GM23338 (cell line): Measurements from ENCODE around the gene KCNMA1. TPM values are rescaled to one million over a fixed set of nuclear protein-coding genes. Genes with fewer than 3 reads are reported as not detected.

ENCODE experiments used
- ATAC-seq: fragments of 200-7000 bp; cut with Tn5 transposase; 3 replicates; pipeline ENCODE4 v1.9.1; 2020
- DNase-seq: peaks from one replicate; pipeline ENCODE4 v3.0.0-alpha.2; 2015; ENCODE audit warnings: low spot score
- H2AFZ ChIP-seq: fragments of 200-600 bp; sonication (generic); 2 replicates; pipeline ENCODE4 v1.8.0; 2016; ENCODE audit warnings: antibody characterized with exemption, mild to moderate bottlenecking, moderate library complexity
- H3F3A ChIP-seq: fragments of 200-600 bp; sonication (generic); replicated peaks from 2 replicates; pipeline ENCODE4 v1.8.0; 2017; ENCODE audit warnings: antibody characterized with exemption, mixed run types, low read depth
- H3K27ac ChIP-seq: fragments of 200-600 bp; sonication (generic); 2 replicates; pipeline ENCODE4 v1.6.1; 2016; ENCODE audit warnings: low read depth
- H3K27me3 ChIP-seq: fragments of 200-600 bp; sonication (generic); 2 replicates; pipeline ENCODE4 v1.8.0; 2016; ENCODE audit warnings: mild to moderate bottlenecking, mixed run types, moderate library complexity; ENCODE audit not compliant: insufficient read depth
- H3K36me3 ChIP-seq: fragments of 200-600 bp; sonication (generic); 2 replicates; pipeline ENCODE4 v1.8.0; 2016; ENCODE audit warnings: mild to moderate bottlenecking; ENCODE audit not compliant: insufficient read depth
- H3K4me1 ChIP-seq: fragments of 200-600 bp; sonication (generic); 2 replicates; pipeline ENCODE4 v1.8.0; 2016; ENCODE audit warnings: mild to moderate bottlenecking, moderate library complexity; ENCODE audit not compliant: insufficient read depth
- H3K4me2 ChIP-seq: fragments of 200-600 bp; sonication (generic); 2 replicates; pipeline ENCODE4 v1.7.1; 2017; ENCODE audit warnings: mixed run types
- H3K4me3 ChIP-seq: fragments of 200-600 bp; sonication (generic); 2 replicates; pipeline ENCODE4 v1.6.1; 2016; ENCODE audit warnings: mixed run types
- H3K79me2 ChIP-seq: fragments of 200-600 bp; sonication (generic); replicated peaks from 2 replicates; pipeline ENCODE4 v1.8.0; 2017; ENCODE audit warnings: mild to moderate bottlenecking; ENCODE audit not compliant: insufficient read depth
- H3K9me2 ChIP-seq: fragments of 200-600 bp; sonication (generic); 2 replicates; pipeline ENCODE4 v1.8.0; 2017; ENCODE audit not compliant: insufficient read depth
- H4K20me1 ChIP-seq: fragments of 200-600 bp; sonication (generic); replicated peaks from 2 replicates; pipeline ENCODE4 v1.8.0; 2017; ENCODE audit warnings: mild to moderate bottlenecking; ENCODE audit not compliant: insufficient read depth
- H3K27ac Mint-ChIP-seq: 2 replicates; pipeline ENCODE4 v1.8.0; 2020; ENCODE audit warnings: inconsistent platforms, mild to moderate bottlenecking, moderate library complexity, mixed read lengths
- H3K27me3 Mint-ChIP-seq: 3 replicates; pipeline ENCODE4 v1.8.0; 2022; ENCODE audit warnings: low read depth, mild to moderate bottlenecking, moderate library complexity, mixed read lengths, inconsistent platforms; ENCODE audit not compliant: insufficient read depth, poor library complexity
- H3K36me3 Mint-ChIP-seq: 3 replicates; pipeline ENCODE4 v1.8.0; 2021; ENCODE audit warnings: low read depth, mild to moderate bottlenecking, inconsistent platforms, moderate library complexity, mixed read lengths
- H3K4me1 Mint-ChIP-seq: 3 replicates; pipeline ENCODE4 v1.8.0; 2020; ENCODE audit warnings: mild to moderate bottlenecking, inconsistent platforms, mixed read lengths
- H3K4me3 Mint-ChIP-seq: 3 replicates; pipeline ENCODE4 v1.8.0; 2021; ENCODE audit warnings: moderate library complexity, mild to moderate bottlenecking, inconsistent platforms, mixed read lengths
- H3K9me3 Mint-ChIP-seq: 3 replicates; pipeline ENCODE4 v1.8.0; 2020; ENCODE audit warnings: moderate library complexity, mild to moderate bottlenecking, inconsistent platforms, mixed read lengths
- CREB1 ChIP-seq: fragments of 250-450 bp; sonication (Bioruptor Pico); IDR thresholded peaks from 2 replicates; pipeline ENCODE4 v1.5.0; 2020; ENCODE audit warnings: low read depth, mild to moderate bottlenecking, moderate library complexity
- EZH2phosphoT487 ChIP-seq: fragments of 200-600 bp; sonication (generic); IDR thresholded peaks from one replicate; pipeline ENCODE4 v1.8.1; 2018; ENCODE audit warnings: antibody characterized with exemption; ENCODE audit not compliant: unreplicated experiment
- JUNB ChIP-seq: IDR thresholded peaks from one replicate; pipeline ENCODE4 v1.6.1; 2016; ENCODE audit warnings: antibody characterized with exemption; ENCODE audit not compliant: unreplicated experiment
- NANOG ChIP-seq: IDR thresholded peaks from 2 replicates; pipeline ENCODE4 v1.6.1; 2016; ENCODE audit warnings: antibody characterized with exemption, borderline replicate concordance
- POLR2AphosphoS5 ChIP-seq: IDR thresholded peaks from 2 replicates; pipeline ENCODE4 v1.6.1; 2016; ENCODE audit warnings: antibody characterized with exemption, low read depth
- REST ChIP-seq: IDR thresholded peaks from one replicate; pipeline ENCODE4 v1.6.1; 2018; ENCODE audit warnings: antibody characterized with exemption; ENCODE audit not compliant: unreplicated experiment
- STAT1 ChIP-seq: IDR thresholded peaks from one replicate; pipeline ENCODE4 v1.6.1; 2016; ENCODE audit warnings: antibody characterized with exemption; ENCODE audit not compliant: unreplicated experiment
- ZNF114 ChIP-seq: fragments of 250-450 bp; sonication (Bioruptor Pico); IDR thresholded peaks from 2 replicates; pipeline ENCODE4 v1.5.0; 2020; ENCODE audit warnings: mild to moderate bottlenecking, moderate library complexity
- ZNF331 ChIP-seq: fragments of 250-450 bp; sonication (Bioruptor Pico); IDR thresholded peaks from 2 replicates; pipeline ENCODE4 v1.5.0; 2020; ENCODE audit warnings: low read depth, mild to moderate bottlenecking, moderate library complexity
- polyA plus RNA-seq: library from polyadenylated mRNA; unstranded; fragments of >200 nt; fragmentation: Nextera tagmentation; extraction: Ambion mirVana; gene quantifications from 2 replicates; pipeline ENCODE4 v1.2.1, GENCODE V29; 2016
- total RNA-seq: library from RNA; depleted of rRNA; stranded (reverse); fragments of >200 nt; shearing (Covaris generic); gene quantifications from 2 replicates; pipeline ENCODE4 v1.2.3, GENCODE V29; 2014
- TF ChIP-seq, protein P1 (sequence below): fragments of 250-450 bp; sonication (Bioruptor Pico); IDR thresholded peaks from 2 replicates; pipeline ENCODE4 v1.5.0; 2020; ENCODE audit warnings: mild to moderate bottlenecking, moderate library complexity
- TF ChIP-seq, protein P2 (sequence below), 2 experiments: fragments of 200-600 bp in 1 of 2; sonication (generic) in 1 of 2; conservative IDR thresholded peaks; 2 replicates each; pipeline versions ENCODE4 v1.5.1 to v1.6.1; 2016 to 2017; ENCODE audit warnings: antibody characterized with exemption in 2 of 2, low read depth in 2 of 2, mild to moderate bottlenecking in 2 of 2, moderate library complexity in 1 of 2
- TF ChIP-seq, protein P3 (sequence below): IDR thresholded peaks from 2 replicates; pipeline ENCODE4 v1.6.1; 2016; ENCODE audit warnings: antibody characterized with exemption

The KCNMA1 gene
- total and polyA plus RNA-seq, 2 experiments from 2014 or later = 8.2 to 9.0 TPM

GRCh38 chr10:77531441-77532001, 106.1 kb downstream of the KCNMA1 start (continued):
- TF ChIP-seq, protein P1, sequence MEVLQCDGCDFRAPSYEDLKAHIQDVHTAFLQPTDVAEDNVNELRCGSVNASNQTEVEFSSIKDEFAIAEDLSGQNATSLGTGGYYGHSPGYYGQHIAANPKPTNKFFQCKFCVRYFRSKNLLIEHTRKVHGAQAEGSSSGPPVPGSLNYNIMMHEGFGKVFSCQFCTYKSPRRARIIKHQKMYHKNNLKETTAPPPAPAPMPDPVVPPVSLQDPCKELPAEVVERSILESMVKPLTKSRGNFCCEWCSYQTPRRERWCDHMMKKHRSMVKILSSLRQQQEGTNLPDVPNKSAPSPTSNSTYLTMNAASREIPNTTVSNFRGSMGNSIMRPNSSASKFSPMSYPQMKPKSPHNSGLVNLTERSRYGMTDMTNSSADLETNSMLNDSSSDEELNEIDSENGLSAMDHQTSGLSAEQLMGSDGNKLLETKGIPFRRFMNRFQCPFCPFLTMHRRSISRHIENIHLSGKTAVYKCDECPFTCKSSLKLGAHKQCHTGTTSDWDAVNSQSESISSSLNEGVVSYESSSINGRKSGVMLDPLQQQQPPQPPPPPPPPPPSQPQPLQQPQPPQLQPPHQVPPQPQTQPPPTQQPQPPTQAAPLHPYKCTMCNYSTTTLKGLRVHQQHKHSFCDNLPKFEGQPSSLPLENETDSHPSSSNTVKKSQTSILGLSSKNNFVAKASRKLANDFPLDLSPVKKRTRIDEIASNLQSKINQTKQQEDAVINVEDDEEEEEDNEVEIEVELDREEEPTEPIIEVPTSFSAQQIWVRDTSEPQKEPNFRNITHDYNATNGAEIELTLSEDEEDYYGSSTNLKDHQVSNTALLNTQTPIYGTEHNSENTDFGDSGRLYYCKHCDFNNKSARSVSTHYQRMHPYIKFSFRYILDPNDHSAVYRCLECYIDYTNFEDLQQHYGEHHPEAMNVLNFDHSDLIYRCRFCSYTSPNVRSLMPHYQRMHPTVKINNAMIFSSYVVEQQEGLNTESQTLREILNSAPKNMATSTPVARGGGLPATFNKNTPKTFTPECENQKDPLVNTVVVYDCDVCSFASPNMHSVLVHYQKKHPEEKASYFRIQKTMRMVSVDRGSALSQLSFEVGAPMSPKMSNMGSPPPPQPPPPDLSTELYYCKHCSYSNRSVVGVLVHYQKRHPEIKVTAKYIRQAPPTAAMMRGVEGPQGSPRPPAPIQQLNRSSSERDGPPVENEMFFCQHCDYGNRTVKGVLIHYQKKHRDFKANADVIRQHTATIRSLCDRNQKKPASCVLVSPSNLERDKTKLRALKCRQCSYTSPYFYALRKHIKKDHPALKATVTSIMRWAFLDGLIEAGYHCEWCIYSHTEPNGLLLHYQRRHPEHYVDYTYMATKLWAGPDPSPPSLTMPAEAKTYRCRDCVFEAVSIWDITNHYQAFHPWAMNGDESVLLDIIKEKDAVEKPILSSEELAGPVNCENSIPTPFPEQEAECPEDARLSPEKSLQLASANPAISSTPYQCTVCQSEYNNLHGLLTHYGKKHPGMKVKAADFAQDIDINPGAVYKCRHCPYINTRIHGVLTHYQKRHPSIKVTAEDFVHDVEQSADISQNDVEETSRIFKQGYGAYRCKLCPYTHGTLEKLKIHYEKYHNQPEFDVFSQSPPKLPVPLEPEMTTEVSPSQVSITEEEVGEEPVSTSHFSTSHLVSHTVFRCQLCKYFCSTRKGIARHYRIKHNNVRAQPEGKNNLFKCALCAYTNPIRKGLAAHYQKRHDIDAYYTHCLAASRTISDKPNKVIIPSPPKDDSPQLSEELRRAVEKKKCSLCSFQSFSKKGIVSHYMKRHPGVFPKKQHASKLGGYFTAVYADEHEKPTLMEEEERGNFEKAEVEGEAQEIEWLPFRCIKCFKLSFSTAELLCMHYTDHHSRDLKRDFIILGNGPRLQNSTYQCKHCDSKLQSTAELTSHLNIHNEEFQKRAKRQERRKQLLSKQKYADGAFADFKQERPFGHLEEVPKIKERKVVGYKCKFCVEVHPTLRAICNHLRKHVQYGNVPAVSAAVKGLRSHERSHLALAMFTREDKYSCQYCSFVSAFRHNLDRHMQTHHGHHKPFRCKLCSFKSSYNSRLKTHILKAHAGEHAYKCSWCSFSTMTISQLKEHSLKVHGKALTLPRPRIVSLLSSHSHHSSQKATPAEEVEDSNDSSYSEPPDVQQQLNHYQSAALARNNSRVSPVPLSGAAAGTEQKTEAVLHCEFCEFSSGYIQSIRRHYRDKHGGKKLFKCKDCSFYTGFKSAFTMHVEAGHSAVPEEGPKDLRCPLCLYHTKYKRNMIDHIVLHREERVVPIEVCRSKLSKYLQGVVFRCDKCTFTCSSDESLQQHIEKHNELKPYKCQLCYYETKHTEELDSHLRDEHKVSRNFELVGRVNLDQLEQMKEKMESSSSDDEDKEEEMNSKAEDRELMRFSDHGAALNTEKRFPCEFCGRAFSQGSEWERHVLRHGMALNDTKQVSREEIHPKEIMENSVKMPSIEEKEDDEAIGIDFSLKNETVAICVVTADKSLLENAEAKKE (CRISPR knock-in tag) = no peak

DNA sequence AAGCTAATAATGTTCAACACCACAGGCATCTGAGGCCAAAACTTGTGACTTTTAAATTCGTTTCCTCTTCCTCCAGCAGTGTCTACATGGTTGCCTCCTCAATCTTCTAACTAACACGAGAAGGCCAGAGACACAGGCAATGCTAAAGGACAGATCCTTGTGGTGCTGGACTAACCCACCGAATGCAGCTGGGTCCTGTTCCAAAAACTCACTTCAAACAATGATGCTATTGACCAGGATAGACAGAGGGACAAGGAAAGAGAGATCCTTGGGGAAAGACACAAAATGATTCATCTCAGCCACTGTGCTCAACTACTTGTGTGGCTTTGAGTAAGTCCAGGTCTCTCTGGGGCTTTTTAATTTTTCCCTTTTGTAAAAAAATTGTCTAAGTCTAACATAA, 107.6 kb downstream of the KCNMA1 start:
- peaks cover 47% of the 10 kb centered on the region for H3K4me1 Mint-ChIP-seq
- 0 out of 2 replicates have a peak overlapping the region, but pooled peaks have one; percentile 10 for H2AFZ ChIP-seq
- TF ChIP-seq, protein P2, sequence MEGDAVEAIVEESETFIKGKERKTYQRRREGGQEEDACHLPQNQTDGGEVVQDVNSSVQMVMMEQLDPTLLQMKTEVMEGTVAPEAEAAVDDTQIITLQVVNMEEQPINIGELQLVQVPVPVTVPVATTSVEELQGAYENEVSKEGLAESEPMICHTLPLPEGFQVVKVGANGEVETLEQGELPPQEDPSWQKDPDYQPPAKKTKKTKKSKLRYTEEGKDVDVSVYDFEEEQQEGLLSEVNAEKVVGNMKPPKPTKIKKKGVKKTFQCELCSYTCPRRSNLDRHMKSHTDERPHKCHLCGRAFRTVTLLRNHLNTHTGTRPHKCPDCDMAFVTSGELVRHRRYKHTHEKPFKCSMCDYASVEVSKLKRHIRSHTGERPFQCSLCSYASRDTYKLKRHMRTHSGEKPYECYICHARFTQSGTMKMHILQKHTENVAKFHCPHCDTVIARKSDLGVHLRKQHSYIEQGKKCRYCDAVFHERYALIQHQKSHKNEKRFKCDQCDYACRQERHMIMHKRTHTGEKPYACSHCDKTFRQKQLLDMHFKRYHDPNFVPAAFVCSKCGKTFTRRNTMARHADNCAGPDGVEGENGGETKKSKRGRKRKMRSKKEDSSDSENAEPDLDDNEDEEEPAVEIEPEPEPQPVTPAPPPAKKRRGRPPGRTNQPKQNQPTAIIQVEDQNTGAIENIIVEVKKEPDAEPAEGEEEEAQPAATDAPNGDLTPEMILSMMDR (conservative IDR thresholded peaks at IDR 0.05; ENCODE audit: low read depth in 2 of 2) = no peak
- TF ChIP-seq NANOG (no peak), STAT1 (no peak), CREB1 (CRISPR knock-in tag) (no peak), EZH2phosphoT487 (no peak), REST (no peak), ZNF114 (CRISPR knock-in tag) (no peak), JUNB (no peak), ZNF331 (no peak), POLR2AphosphoS5 (no peak)
- TF ChIP-seq, protein P3, sequence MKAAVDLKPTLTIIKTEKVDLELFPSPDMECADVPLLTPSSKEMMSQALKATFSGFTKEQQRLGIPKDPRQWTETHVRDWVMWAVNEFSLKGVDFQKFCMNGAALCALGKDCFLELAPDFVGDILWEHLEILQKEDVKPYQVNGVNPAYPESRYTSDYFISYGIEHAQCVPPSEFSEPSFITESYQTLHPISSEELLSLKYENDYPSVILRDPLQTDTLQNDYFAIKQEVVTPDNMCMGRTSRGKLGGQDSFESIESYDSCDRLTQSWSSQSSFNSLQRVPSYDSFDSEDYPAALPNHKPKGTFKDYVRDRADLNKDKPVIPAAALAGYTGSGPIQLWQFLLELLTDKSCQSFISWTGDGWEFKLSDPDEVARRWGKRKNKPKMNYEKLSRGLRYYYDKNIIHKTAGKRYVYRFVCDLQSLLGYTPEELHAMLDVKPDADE = no peak

More for the DNA sequence above, 107.6 kb downstream of the KCNMA1 start:
- 0 out of 2 replicates have a peak, but pooled peaks cover 4% of the 10 kb centered on the region for H3K9me2 ChIP-seq
- no peaks in the 10 kb centered on the region for H3K36me3 Mint-ChIP-seq
- peaks cover 8% of the 10 kb centered on the region for H3K27me3 Mint-ChIP-seq
- peak overlapping the region; percentile 34; the same call in 1 of the 2 replicates for H3K4me2 ChIP-seq
- H4K20me1 ChIP-seq = no peaks in the 10 kb centered on the region
- H3K9me3 Mint-ChIP-seq = no peaks in the 10 kb centered on the region
- no peak overlapping the region for H3K4me3 Mint-ChIP-seq
- no peaks in the 10 kb centered on the region for H3K79me2 ChIP-seq
- no peaks in the 10 kb centered on the region for H3K27me3 ChIP-seq
- ATAC-seq (no peak), DNase-seq (no peak)
- peaks cover 30% of the 10 kb centered on the region for H3K4me1 ChIP-seq
- no peak overlapping the region for H3K27ac ChIP-seq
- H3F3A ChIP-seq = no peaks in the 10 kb centered on the region
- H3K36me3 ChIP-seq = no peaks in the 10 kb centered on the region
- H3K27ac Mint-ChIP-seq = no peak overlapping the region
- no peak overlapping the region for H3K4me3 ChIP-seq
